RWPE2 (cell line): ENCODE results near the gene CCL17.
"Not testable (repeated sequence)": the region's sequence is repeated elsewhere in the genome, so short reads cannot be mapped to it uniquely, and the experiment has no call there.

Experiments used
- ATAC-seq: fragments of 200-7000 bp; cut with Tn5 transposase; 3 replicates; pipeline ENCODE4 v1.9.1; 2021; ENCODE audit warnings: low read depth
- DNase-seq: peaks from one replicate; pipeline ENCODE4 v3.0.0-alpha.2; 2020; ENCODE audit warnings: low spot score
- H3K27ac ChIP-seq: fragments of 450-650 bp; 2 replicates; pipeline ENCODE4 v1.5.1; 2017; ENCODE audit warnings: mild to moderate bottlenecking; ENCODE audit not compliant: poor library complexity, severe bottlenecking
- H3K27me3 ChIP-seq: fragments of 250-450 bp; sonication (Bioruptor Pico); 2 replicates; pipeline ENCODE4 v1.5.1; 2021; ENCODE audit warnings: mild to moderate bottlenecking, moderate library complexity; ENCODE audit not compliant: insufficient read depth, poor library complexity, severe bottlenecking
- H3K36me3 ChIP-seq: fragments of 250-450 bp; sonication (Bioruptor Pico); 2 replicates; pipeline ENCODE4 v1.5.1; 2020; ENCODE audit warnings: low read depth, mild to moderate bottlenecking, moderate library complexity
- H3K4me1 ChIP-seq: fragments of 250-450 bp; sonication (Bioruptor Pico); 2 replicates; pipeline ENCODE4 v1.5.1; 2021; ENCODE audit warnings: mild to moderate bottlenecking, moderate library complexity; ENCODE audit not compliant: insufficient read depth, poor library complexity, severe bottlenecking
- H3K4me3 ChIP-seq: fragments of 250-450 bp; sonication (Bioruptor Pico); 2 replicates; pipeline ENCODE4 v1.5.1; 2021; ENCODE audit warnings: mild to moderate bottlenecking, moderate library complexity; ENCODE audit not compliant: severe bottlenecking
- H3K9me3 ChIP-seq: fragments of 250-450 bp; sonication (Bioruptor Pico); 2 replicates; pipeline ENCODE4 v1.5.1; 2021; ENCODE audit warnings: mild to moderate bottlenecking, moderate library complexity; ENCODE audit not compliant: severe bottlenecking
- CTCF ChIP-seq: fragments of 450-650 bp; IDR thresholded peaks from one replicate; pipeline ENCODE4 v1.5.1; 2017; ENCODE audit warnings: mild to moderate bottlenecking, moderate library complexity; ENCODE audit not compliant: poor library complexity, severe bottlenecking

Gene CCL17

GRCh38 chr16:57434003-57434402, 29.4 kb downstream of the CCL17 start:
- Histone ChIP-seq H3K36me3 (peaks cover 93% of the 10 kb centered on the region), H3K4me1 (no peaks in the 10 kb centered on the region)

GRCh38 chr16:57435838-57436237, 31.3 kb downstream of the CCL17 start:
- Histone ChIP-seq H3K27me3 (no peaks in the 10 kb centered on the region), H3K9me3 (no peaks in the 10 kb centered on the region), H3K4me1 (no peaks in the 10 kb centered on the region), H3K4me3 (no peak overlapping the region), H3K27ac (no peak overlapping the region), H3K36me3 (peaks cover 100% of the 10 kb centered on the region)
- no peak for DNase-seq
- TF ChIP-seq CTCF: no peak
- ATAC-seq: no peak

More at GRCh38 chr16:57434003-57434402, 29.4 kb downstream of the CCL17 start:
- H3K4me3 ChIP-seq: no peak overlapping the region
- no peak overlapping the region for H3K27ac ChIP-seq
- no peaks in the 10 kb centered on the region for H3K9me3 ChIP-seq
- no peak for ATAC-seq
- H3K27me3 ChIP-seq: no peaks in the 10 kb centered on the region
- TF ChIP-seq CTCF: no peak
- DNase-seq: no peak

- H3K36me3 ChIP-seq: peaks cover 90% of the 10 kb centered on the region
- not testable (repeated sequence) for H3K27me3 ChIP-seq, H3K27ac ChIP-seq, H3K9me3 ChIP-seq, ATAC-seq, DNase-seq, H3K4me3 ChIP-seq, H3K4me1 ChIP-seq
Observed at GRCh38 chr16:57439947-57440346, 35.4 kb downstream of the CCL17 start.

- H3K27me3 ChIP-seq: not testable (repeated sequence)
Observed at GRCh38 chr16:57440551-57440950, 36.0 kb downstream of the CCL17 start.

GRCh38 chr16:57444711-57445110, 40.1 kb downstream of the CCL17 start:
- peaks cover 47% of the 10 kb centered on the region for H3K36me3 ChIP-seq
- TF ChIP-seq CTCF: no peak
- no peaks in the 10 kb centered on the region for H3K9me3 ChIP-seq
- H3K4me1 ChIP-seq: peaks cover 2% of the 10 kb centered on the region
- DNase-seq (no peak), ATAC-seq (no peak)
- H3K27ac ChIP-seq: no peak overlapping the region
- H3K4me3 ChIP-seq: no peak overlapping the region
- no peaks in the 10 kb centered on the region for H3K27me3 ChIP-seq

More at GRCh38 chr16:57440551-57440950, 36.0 kb downstream of the CCL17 start:
- ATAC-seq, H3K27ac ChIP-seq, H3K9me3 ChIP-seq, H3K4me3 ChIP-seq, H3K4me1 ChIP-seq, DNase-seq: not testable (repeated sequence)
- H3K36me3 ChIP-seq: peaks cover 88% of the 10 kb centered on the region

- peaks cover 2% of the 10 kb centered on the region for H3K4me1 ChIP-seq
- no peak for TF ChIP-seq CTCF
Observed at GRCh38 chr16:57445510-57445909, 40.9 kb downstream of the CCL17 start.

More at GRCh38 chr16:57445510-57445909, 40.9 kb downstream of the CCL17 start:
- ATAC-seq (no peak), DNase-seq (no peak)
- H3K36me3 ChIP-seq: peaks cover 42% of the 10 kb centered on the region
- H3K9me3 ChIP-seq: no peaks in the 10 kb centered on the region
- H3K4me3 ChIP-seq: no peak overlapping the region
- no peaks in the 10 kb centered on the region for H3K27me3 ChIP-seq
- no peak overlapping the region for H3K27ac ChIP-seq
